Measurements from ENCODE around the gene CEP85L. TPM values are rescaled to one million over a fixed set of nuclear protein-coding genes. Genes with fewer than 3 reads are reported as not detected.

Gene CEP85L
- total and polyA plus RNA-seq, 8 donors = 9.2 to 13.4 (median 12.1) TPM

- ATAC-seq (no peak), DNase-seq (no peak)
- no peaks in the 10 kb centered on the region for H3K9me3 ChIP-seq
- H3K27me3 ChIP-seq = no peaks in the 10 kb centered on the region
- H3K36me3 ChIP-seq = peaks cover 0 to 5% of the 10 kb centered on the region in 2 donors
- no peak overlapping the region for H3K4me3 ChIP-seq
- intact Hi-C loops (cut with DNase I) = no loop called here
- no peak overlapping the region for H3K27ac ChIP-seq
- H3K4me1 ChIP-seq = no peaks in the 10 kb centered on the region
- TF ChIP-seq, protein P1, sequence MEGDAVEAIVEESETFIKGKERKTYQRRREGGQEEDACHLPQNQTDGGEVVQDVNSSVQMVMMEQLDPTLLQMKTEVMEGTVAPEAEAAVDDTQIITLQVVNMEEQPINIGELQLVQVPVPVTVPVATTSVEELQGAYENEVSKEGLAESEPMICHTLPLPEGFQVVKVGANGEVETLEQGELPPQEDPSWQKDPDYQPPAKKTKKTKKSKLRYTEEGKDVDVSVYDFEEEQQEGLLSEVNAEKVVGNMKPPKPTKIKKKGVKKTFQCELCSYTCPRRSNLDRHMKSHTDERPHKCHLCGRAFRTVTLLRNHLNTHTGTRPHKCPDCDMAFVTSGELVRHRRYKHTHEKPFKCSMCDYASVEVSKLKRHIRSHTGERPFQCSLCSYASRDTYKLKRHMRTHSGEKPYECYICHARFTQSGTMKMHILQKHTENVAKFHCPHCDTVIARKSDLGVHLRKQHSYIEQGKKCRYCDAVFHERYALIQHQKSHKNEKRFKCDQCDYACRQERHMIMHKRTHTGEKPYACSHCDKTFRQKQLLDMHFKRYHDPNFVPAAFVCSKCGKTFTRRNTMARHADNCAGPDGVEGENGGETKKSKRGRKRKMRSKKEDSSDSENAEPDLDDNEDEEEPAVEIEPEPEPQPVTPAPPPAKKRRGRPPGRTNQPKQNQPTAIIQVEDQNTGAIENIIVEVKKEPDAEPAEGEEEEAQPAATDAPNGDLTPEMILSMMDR (IDR thresholded peaks at IDR 0.05) = no peak
These were observed 174.8 kb downstream of the CEP85L start for GRCh38 chr6:118476551-118476950.

GRCh38 chr6:118473266-118473665 is 178.1 kb downstream of the CEP85L start:
- Histone ChIP-seq H3K9me3 (no peaks in the 10 kb centered on the region), H3K4me3 (no peak overlapping the region), H3K4me1 (no peaks in the 10 kb centered on the region), H3K36me3 (peaks cover 0 to 8% of the 10 kb centered on the region in 2 donors), H3K27ac (no peak overlapping the region), H3K27me3 (no peaks in the 10 kb centered on the region)
- DNase-seq (no peak), ATAC-seq (no peak)
- TF ChIP-seq, protein P1 (IDR thresholded peaks at IDR 0.05) = no peak
- intact Hi-C loops (cut with DNase I) = no loop called here

DNA sequence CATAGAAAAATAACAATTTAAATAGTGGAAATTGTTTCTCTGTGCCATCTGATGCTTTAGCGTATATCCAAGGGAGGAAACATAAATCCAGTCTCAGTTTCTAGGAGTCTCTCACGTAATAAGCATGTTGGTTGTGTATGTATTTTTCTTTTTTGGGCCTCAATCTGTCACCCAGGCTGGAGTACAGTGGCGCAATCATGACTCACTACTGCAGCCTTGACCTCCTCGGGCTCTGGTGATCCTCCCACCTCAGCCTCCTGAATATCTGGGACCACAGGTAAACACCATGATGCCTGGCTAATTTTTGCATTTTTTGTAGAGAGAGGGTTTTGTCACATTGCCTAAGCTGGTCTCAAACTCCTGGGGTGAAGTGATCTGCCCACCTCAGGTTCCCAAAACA is 181.9 kb downstream of the CEP85L start:
- Histone ChIP-seq H3K4me1 (no peaks in the 10 kb centered on the region), H3K36me3 (peaks cover 0 to 22% of the 10 kb centered on the region in 2 donors), H3K4me3 (no peak overlapping the region), H3K27me3 (no peaks in the 10 kb centered on the region), H3K9me3 (no peaks in the 10 kb centered on the region), H3K27ac (no peak overlapping the region)
- DNase-seq (no peak), ATAC-seq (no peak)
- TF ChIP-seq, protein P1 (IDR thresholded peaks at IDR 0.05) = no peak
- intact Hi-C loops (cut with DNase I) = no loop called here

GRCh38 chr6:118468682-118469465 is 182.5 kb downstream of the CEP85L start:
- no peak for DNase-seq
- H3K36me3 ChIP-seq = peaks cover 0 to 22% of the 10 kb centered on the region in 2 donors
- TF ChIP-seq, protein P1 (IDR thresholded peaks at IDR 0.05) = no peak

GRCh38 chr6:118467181-118467580 is 184.2 kb downstream of the CEP85L start:
- DNase-seq = no peak
- H3K36me3 ChIP-seq = peaks cover 0 to 22% of the 10 kb centered on the region in 2 donors
- intact Hi-C loops (cut with DNase I) = no loop called here
- H3K27ac ChIP-seq = no peak overlapping the region
- no peak overlapping the region for H3K4me3 ChIP-seq
- H3K9me3 ChIP-seq = no peaks in the 10 kb centered on the region
- H3K4me1 ChIP-seq = no peaks in the 10 kb centered on the region
- H3K27me3 ChIP-seq = no peaks in the 10 kb centered on the region
- TF ChIP-seq, protein P1 (IDR thresholded peaks at IDR 0.05) = no peak
- no peak for ATAC-seq

More at GRCh38 chr6:118468682-118469465, 182.5 kb downstream of the CEP85L start:
- H3K27ac ChIP-seq = no peak overlapping the region
- H3K4me1 ChIP-seq = no peaks in the 10 kb centered on the region
- intact Hi-C loops (cut with DNase I) = no loop called here
- no peaks in the 10 kb centered on the region for H3K27me3 ChIP-seq
- no peak for ATAC-seq
- no peaks in the 10 kb centered on the region for H3K9me3 ChIP-seq
- no peak overlapping the region for H3K4me3 ChIP-seq

All from left lung (tissue), 10 donors.